Muscle of leg (tissue), 11 donors: ENCODE data around the gene SLC9A5. TPM values are rescaled to one million over a fixed set of nuclear protein-coding genes. Genes with fewer than 3 reads are reported as not detected.

Experiments used
- DNase-seq: peaks from one replicate; pipeline ENCODE4 v3.0.0; 2013
- H3K27ac ChIP-seq: one replicate; pipeline ENCODE4 v1.5.1; 2013; ENCODE audit warnings: mild to moderate bottlenecking, low read length, control low read depth
- H3K27me3 ChIP-seq: one replicate; pipeline ENCODE4 v1.6.1; 2013; ENCODE audit warnings: low read length; ENCODE audit not compliant: control insufficient read depth, insufficient read depth
- H3K36me3 ChIP-seq: one replicate; pipeline ENCODE4 v1.6.1; 2013; ENCODE audit warnings: low read length; ENCODE audit not compliant: control insufficient read depth, insufficient read depth
- H3K4me1 ChIP-seq: one replicate; pipeline ENCODE4 v1.6.1; 2013; ENCODE audit warnings: low read length; ENCODE audit not compliant: control insufficient read depth, insufficient read depth
- H3K4me3 ChIP-seq: one replicate; pipeline ENCODE4 v1.5.1; 2013; ENCODE audit warnings: low read length, control low read depth
- H3K9me3 ChIP-seq: replicated peaks from 2 replicates; pipeline ENCODE4 v1.6.1; 2013; ENCODE audit warnings: low read depth, low read length; ENCODE audit not compliant: control insufficient read depth
- WGBS: methylation state at CpG from one replicate; pipeline ENCODE4 v1.1.5; 2013; ENCODE audit warnings: missing lambda C conversion rate; ENCODE audit not compliant: insufficient coverage; 5-methylcytosine and 5-hydroxymethylcytosine counted together
- polyA plus RNA-seq, 8 donors: library from polyadenylated mRNA; unstranded; fragments of 120-200 nt; gene quantifications; one replicate each; pipeline versions ENCODE4 v1.2.1 to v1.2.3, GENCODE V29; 2013; ENCODE audit warnings: inconsistent platforms in 1 of 8, low replicate concordance in 1 of 8; ENCODE audit not compliant: insufficient read length in 8 of 8, insufficient read depth in 1 of 8
- total RNA-seq: library from RNA; stranded (reverse); fragments of 120-200 nt; gene quantifications from one replicate; pipeline ENCODE4 v1.2.4, GENCODE V29; 2013

SLC9A5 gene
- total and polyA plus RNA-seq, 9 donors, result 0.40 to 1.8 (median 1.0) TPM

- peak overlapping the region; percentile 89 for H3K4me3 ChIP-seq
- 0% methylated on average over 6 of the region's 7 CpGs for WGBS
- no peaks in the 10 kb centered on the region for H3K36me3 ChIP-seq
- H3K27ac ChIP-seq, result peak overlapping the region; percentile 75
- no peaks in the 10 kb centered on the region for H3K9me3 ChIP-seq
- peaks cover 24% of the 10 kb centered on the region for H3K27me3 ChIP-seq
- H3K4me1 ChIP-seq, result peaks cover 65% of the 10 kb centered on the region
- DNase-seq, result no peak
Observed at GRCh38 chr16:67248073-67248400, 742 bp upstream of the SLC9A5 start.

GRCh38 chr16:67249178-67250044, 632 bp downstream of the SLC9A5 start:
- H3K27me3 ChIP-seq, result peaks cover 24% of the 10 kb centered on the region
- DNase-seq, result no peak
- no peaks in the 10 kb centered on the region for H3K9me3 ChIP-seq
- no peaks in the 10 kb centered on the region for H3K36me3 ChIP-seq
- peak overlapping the region; percentile 36 for H3K4me3 ChIP-seq
- WGBS, result 6% methylated on average over 18 of the region's 22 CpGs
- H3K4me1 ChIP-seq, result peaks cover 53% of the 10 kb centered on the region
- no peak overlapping the region for H3K27ac ChIP-seq

- peaks cover 24% of the 10 kb centered on the region for H3K27me3 ChIP-seq
- 69% methylated on average over 3 of the region's 4 CpGs for WGBS
- DNase-seq, result no peak
- H3K4me1 ChIP-seq, result peaks cover 47% of the 10 kb centered on the region
- H3K36me3 ChIP-seq, result no peaks in the 10 kb centered on the region
- H3K4me3 ChIP-seq, result no peak overlapping the region
- H3K9me3 ChIP-seq, result no peaks in the 10 kb centered on the region
- H3K27ac ChIP-seq, result no peak overlapping the region
Observed at GRCh38 chr16:67250045-67250327, 1.2 kb downstream of the SLC9A5 start.

GRCh38 chr16:67252609-67253497, 4.1 kb downstream of the SLC9A5 start:
- Histone ChIP-seq H3K4me3 (no peak overlapping the region), H3K36me3 (no peaks in the 10 kb centered on the region), H3K4me1 (peaks cover 26% of the 10 kb centered on the region), H3K27ac (no peak overlapping the region), H3K9me3 (no peaks in the 10 kb centered on the region), H3K27me3 (peaks cover 23% of the 10 kb centered on the region)
- DNase-seq, result peak; percentile 56
- WGBS, result 82% methylated on average over 3 of the region's 4 CpGs

GRCh38 chr16:67254801-67255552, 6.2 kb downstream of the SLC9A5 start:
- no peak for DNase-seq
- Histone ChIP-seq H3K4me3 (no peak overlapping the region), H3K9me3 (no peaks in the 10 kb centered on the region), H3K27me3 (peaks cover 4% of the 10 kb centered on the region), H3K27ac (no peak overlapping the region), H3K36me3 (no peaks in the 10 kb centered on the region), H3K4me1 (peaks cover 6% of the 10 kb centered on the region)
- 76% methylated on average over 16 of the region's 18 CpGs for WGBS

GRCh38 chr16:67255553-67256221, 6.9 kb downstream of the SLC9A5 start:
- Histone ChIP-seq H3K4me3 (no peak overlapping the region), H3K9me3 (no peaks in the 10 kb centered on the region), H3K36me3 (no peaks in the 10 kb centered on the region), H3K27ac (no peak overlapping the region), H3K4me1 (peaks cover 8% of the 10 kb centered on the region), H3K27me3 (no peaks in the 10 kb centered on the region)
- no peak for DNase-seq
- whole genome bisulfite sequencing, result 92% methylated on average over 15 of the region's 17 CpGs

GRCh38 chr16:67256701-67257230, 8.0 kb downstream of the SLC9A5 start:
- DNase-seq, result no peak
- WGBS, result 92% methylated on average over 8 of the region's 11 CpGs
- H3K27me3 ChIP-seq, result no peaks in the 10 kb centered on the region
- H3K9me3 ChIP-seq, result no peaks in the 10 kb centered on the region
- H3K4me3 ChIP-seq, result no peak overlapping the region
- H3K4me1 ChIP-seq, result peaks cover 12% of the 10 kb centered on the region
- no peaks in the 10 kb centered on the region for H3K36me3 ChIP-seq
- H3K27ac ChIP-seq, result no peak overlapping the region

GRCh38 chr16:67257486-67258160, 8.8 kb downstream of the SLC9A5 start:
- no peaks in the 10 kb centered on the region for H3K36me3 ChIP-seq
- H3K4me1 ChIP-seq, result peaks cover 9% of the 10 kb centered on the region
- DNase-seq, result no peak
- H3K27me3 ChIP-seq, result no peaks in the 10 kb centered on the region
- H3K4me3 ChIP-seq, result no peak overlapping the region
- WGBS, result 63% methylated on average over 2 of the region's 4 CpGs
- no peak overlapping the region for H3K27ac ChIP-seq
- H3K9me3 ChIP-seq, result no peaks in the 10 kb centered on the region

GRCh38 chr16:67258161-67258835, 9.5 kb downstream of the SLC9A5 start:
- DNase-seq, result no peak
- Histone ChIP-seq H3K27ac (no peak overlapping the region), H3K4me3 (no peak overlapping the region), H3K36me3 (no peaks in the 10 kb centered on the region), H3K4me1 (peaks cover 7% of the 10 kb centered on the region), H3K9me3 (no peaks in the 10 kb centered on the region), H3K27me3 (no peaks in the 10 kb centered on the region)
- WGBS, result 82% methylated on average over 9 of the region's 11 CpGs
